ENCODE results near the gene ZNF491. TPM values are rescaled to one million over a fixed set of nuclear protein-coding genes. Genes with fewer than 3 reads are reported as not detected.
"Not testable (repeated sequence)": the region's sequence is repeated elsewhere in the genome, so short reads cannot be mapped to it uniquely, and the experiment has no call there.

ZNF491 gene
- total RNA-seq, 1 experiment from 2014 or later: not detected

DNA sequence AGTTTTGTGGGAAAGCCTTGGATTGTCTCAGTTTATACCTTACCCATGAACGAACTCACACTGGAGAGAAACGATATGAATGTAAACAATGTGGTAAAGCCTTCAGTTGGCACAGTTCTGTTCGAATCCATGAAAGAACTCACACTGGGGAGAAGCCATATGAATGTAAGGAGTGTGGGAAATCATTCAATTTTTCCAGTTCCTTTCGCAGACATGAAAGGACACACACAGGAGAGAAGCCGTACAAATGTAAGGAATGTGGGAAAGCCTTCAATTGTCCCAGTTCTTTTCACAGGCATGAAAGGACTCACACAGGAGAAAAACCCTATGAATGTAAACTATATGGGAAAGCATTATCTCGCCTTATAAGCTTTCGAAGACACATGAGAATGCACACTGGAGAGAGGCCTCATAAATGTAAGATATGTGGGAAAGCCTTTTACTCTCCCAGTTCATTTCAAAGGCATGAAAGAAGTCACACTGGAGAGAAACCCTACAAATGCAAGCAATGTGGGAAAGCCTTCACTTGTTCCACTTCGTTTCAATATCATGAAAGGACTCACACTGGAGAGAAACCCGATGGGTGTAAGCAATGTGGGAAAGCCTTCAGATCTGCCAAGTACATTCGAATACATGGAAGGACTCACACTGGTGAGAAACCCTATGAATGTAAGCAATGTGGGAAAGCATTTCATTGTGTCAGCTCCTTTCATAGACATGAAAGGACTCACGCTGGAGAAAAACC lies 8.2 kb downstream of the ZNF491 start:
- no peak for DNase-seq (ENCODE audit: low spot score)

GRCh38 chr19:11807099-11807380 lies 8.7 kb downstream of the ZNF491 start:
- DNase-seq (ENCODE audit: low spot score): no peak

GRCh38 chr19:11813703-11814028 lies 15.3 kb downstream of the ZNF491 start:
- DNase-seq (ENCODE audit: low spot score): no peak

DNA sequence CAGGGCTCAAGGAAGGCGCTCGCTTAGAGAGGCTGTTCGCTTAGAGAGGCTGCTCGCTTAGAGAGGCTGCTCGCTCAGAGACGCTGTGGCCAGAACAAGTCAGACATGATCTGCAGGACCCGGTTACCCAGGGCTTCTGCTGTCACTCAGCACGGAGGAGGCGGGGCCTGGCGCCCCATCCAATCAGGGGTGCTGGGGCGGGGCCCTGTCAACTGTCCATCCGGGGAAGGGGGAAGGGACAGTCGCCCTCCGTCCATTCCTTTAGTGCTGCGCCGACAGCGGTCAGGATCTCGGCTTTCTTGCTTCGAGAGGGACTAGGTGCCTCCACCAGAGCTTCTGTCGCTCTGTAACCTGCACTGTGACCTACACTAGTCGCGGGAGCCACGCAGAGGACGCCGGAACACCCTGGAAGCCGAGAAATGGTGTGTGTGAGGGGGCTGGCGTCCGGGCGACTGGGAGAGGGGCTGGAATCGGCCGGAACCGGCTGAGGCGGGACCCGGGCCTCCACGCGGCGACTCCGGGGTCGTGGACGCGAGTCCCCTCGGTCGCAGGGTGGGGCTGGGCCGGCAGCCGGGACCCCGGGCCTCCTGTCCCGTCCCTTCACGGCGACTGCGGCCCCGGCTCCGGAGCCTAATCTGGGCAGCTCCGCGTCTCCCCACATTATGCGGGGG lies 15.8 kb downstream of the ZNF491 start, which contains the start of gene ZNF440:
Gene ZNF440, plus strand, starts transcription at position 245 of the 671 bp plus-strand sequence. Its CDS starts 175 bp downstream, at position 420.
- peak; percentile 82 for DNase-seq (ENCODE audit: low spot score)

GRCh38 chr19:11814700-11815035 lies 16.3 kb downstream of the ZNF491 start:
- no peak for DNase-seq (ENCODE audit: low spot score)

DNA sequence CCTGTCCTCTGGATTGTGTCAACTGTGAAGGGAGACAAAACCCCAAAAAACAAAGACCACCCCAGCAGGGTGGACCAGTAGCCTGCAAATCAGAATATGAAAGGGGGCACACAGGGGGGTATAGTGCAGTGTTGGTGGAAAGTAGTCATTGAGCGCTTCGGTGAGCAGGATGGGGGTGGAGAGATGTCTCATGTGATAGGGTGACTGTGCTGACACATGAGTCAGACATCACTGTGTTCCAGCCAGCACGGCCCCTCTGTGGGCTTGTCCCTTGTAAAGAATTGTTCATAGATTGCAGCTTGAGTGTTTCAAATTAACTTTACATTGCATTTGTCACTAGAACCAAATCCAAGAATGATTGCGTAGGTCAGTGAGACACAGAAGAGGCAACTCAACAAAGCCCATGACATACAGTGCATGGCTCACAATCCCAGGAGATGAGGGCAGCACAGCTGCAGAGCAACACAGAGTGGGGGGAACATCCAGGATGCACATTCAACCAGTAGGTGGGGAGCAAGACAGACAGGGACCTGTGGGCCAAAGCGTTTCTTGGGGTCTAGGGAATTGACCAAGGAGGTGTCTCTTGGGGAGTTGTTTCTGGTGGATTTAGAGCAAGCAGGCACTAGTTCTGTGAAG lies 23.3 kb downstream of the ZNF491 start:
- DNase-seq (ENCODE audit: low spot score): no peak

DNA sequence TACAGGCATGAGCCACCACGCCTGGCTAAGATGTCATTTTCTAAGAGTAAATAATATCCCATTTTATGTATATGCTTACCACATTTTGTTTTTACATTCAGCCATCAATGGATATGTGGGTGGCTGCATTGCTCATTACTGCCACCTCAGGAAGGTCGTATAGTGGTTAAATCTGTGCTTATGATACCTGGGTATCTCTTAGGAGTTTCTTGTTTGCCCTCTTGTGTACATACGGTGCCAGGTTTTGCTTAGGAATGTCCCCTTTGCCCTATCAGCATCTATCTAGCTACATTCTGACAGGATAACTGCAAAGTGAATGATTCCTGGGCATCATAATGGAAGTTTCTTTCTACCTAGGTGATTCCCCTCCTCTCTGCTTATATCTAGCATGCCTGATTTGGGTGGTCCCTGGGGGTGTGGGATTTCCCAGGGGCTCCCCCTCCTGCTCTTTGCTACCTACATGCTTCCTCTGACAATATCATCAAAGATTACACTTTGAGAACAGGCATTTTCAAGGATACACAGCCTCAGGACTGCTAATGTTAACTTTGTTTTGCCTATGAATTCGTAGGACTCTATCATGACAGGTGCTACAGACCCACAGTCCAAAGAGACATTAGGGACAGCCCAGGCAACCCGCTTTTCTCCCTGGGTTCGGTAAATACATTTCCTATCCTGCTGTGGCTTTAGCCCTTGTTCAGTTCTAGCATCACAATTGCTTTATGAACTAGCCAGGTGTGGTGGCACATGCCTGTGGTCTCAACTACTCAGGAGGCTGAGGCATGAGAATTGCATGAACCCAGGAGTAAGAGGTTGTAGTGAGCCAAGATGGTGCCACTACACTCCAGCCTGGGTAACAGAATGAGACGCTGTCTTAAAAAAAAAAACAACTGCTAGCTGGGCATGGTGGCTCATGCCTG lies 30.9 kb downstream of the ZNF491 start:
- DNase-seq (ENCODE audit: low spot score): not testable (repeated sequence)

- DNase-seq (ENCODE audit: low spot score): no peak
These were observed 34.1 kb downstream of the ZNF491 start for GRCh38 chr19:11832253-11832912.

- DNase-seq (ENCODE audit: low spot score): no peak
These were observed 35.2 kb downstream of the ZNF491 start for GRCh38 chr19:11833541-11833940.

DNA sequence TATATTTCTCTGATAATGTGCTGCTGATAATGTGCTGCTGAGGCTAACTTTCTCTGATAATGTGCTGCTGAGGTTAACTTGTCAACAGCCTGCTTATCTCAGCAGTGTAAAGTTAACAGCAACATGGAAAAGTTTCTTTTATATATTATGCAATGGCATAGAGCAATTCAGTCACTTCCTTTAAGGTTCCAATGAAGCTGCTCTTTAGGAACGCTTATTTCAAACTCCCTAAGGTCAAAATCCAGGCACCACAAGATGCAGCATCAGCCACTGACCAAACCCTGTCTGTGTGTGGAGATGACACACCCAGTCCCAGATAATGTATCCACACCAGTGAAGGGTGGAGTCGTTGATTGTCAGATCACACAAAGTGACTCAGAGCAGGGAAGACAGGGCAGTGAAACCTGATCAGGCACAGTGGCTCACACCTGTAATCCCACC lies 37.3 kb downstream of the ZNF491 start:
- DNase-seq (ENCODE audit: low spot score): not testable (repeated sequence)

DNA sequence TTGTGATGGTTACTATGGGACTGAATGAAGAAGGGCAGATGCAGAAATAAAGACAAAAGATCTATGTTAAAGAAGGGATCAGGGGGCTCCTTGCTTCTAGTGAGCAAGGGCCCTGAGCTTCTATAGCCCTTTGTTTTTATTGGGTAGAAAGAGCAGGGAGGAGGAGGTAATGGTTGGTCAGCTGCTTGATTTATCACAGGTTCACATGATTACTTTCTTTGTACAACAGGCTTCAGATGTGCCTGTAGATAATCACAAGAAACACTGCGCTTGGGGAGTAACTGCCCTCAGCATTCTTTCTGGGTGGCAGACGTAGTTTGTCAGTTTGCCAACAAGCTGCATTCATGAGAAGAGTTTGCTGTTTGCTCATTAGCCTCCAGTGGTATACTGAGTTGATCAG lies 45.4 kb downstream of the ZNF491 start:
- DNase-seq (ENCODE audit: low spot score): no peak

DNA sequence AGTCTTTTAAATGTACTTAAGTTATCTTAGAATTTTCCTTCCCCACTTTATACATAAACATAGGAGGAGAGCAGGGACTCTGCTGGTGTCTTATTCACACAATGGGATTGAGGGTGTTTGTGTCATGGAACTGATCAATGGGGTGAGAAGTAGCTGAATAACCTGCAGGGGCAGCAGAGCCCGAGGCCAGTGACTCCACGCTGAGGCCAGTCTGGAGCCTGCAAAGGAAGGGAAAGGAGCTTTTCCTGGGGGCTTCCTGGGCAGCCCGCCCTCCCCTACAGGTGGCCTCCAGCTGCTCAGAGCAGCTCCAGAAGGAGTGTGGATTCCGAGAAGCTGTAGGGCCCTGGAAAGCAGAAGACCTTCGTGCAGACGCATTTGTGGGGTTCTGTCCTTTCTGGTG lies 49.3 kb downstream of the ZNF491 start:
- DNase-seq (ENCODE audit: low spot score): not testable (repeated sequence)

GRCh38 chr19:11848200-11848593 lies 49.9 kb downstream of the ZNF491 start:
- DNase-seq (ENCODE audit: low spot score): no peak

GRCh38 chr19:11848594-11849469 lies 50.5 kb downstream of the ZNF491 start, which contains the start of gene ZNF439:
Gene ZNF439 (plus strand): TSS chr19:11848726. CDS start chr19:11848868, 142 bp downstream.
- peak; percentile 16 for DNase-seq (ENCODE audit: low spot score)

GRCh38 chr19:11850289-11850688 lies 52.0 kb downstream of the ZNF491 start:
- not testable (repeated sequence) for DNase-seq (ENCODE audit: low spot score)

- no peak for DNase-seq (ENCODE audit: low spot score)
These were observed 55.0 kb downstream of the ZNF491 start for GRCh38 chr19:11853358-11853757.

GRCh38 chr19:11856596-11857250 lies 58.4 kb downstream of the ZNF491 start:
- DNase-seq (ENCODE audit: low spot score): no peak

All from H4 (cell line).